ENCODE results near the gene LYPD5.
"Not testable (repeated sequence)": the region's sequence is repeated elsewhere in the genome, so short reads cannot be mapped to it uniquely, and the experiment has no call there.

The LYPD5 gene

DNA sequence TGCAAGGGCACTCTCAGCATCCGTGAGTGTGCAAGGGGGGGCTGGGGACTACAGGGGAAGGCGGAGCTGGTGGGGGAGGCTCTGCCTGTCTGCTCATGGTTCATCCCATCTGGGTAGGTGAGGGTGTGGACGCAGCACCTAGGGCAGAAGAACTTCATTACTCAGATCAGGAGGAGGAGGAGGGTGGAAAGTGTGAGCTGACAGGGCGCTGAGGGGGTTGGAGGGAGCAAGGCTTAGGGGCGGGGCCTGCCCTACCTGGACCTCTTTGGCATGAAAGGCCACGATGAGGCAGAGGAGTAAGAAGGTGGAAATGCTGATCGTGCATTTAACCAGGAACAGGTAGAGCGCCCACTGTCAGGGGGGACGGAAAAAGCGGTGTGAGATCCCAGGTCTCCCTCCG is 26.0 kb downstream of the LYPD5 start:
- DNase-seq: no peak

GRCh38 chr19:43775299-43775890 is 26.9 kb downstream of the LYPD5 start:
- no peak for DNase-seq

DNA sequence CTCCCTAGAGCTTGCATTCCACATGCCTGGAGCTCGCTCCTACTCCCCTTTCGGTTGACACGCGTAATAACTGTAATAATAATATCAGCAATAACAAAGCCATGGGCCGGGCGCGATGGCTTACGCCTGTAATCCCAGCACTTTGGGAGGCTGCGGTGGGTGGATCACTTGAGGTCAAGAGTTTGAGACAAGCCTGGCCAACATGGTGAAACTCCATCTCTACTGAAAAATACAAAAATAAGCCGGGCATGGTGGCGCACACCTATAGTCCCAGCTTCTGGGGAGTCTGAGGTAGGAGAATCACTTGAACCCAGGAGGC is 27.3 kb downstream of the LYPD5 start:
- DNase-seq: not testable (repeated sequence)

GRCh38 chr19:43774103-43774939 is 27.9 kb downstream of the LYPD5 start:
- DNase-seq: no peak

GRCh38 chr19:43773725-43774102 is 28.5 kb downstream of the LYPD5 start:
- DNase-seq: no peak

GRCh38 chr19:43769256-43769655 is 33.0 kb downstream of the LYPD5 start:
- no peak for DNase-seq

- no peak for DNase-seq
Measured at GRCh38 chr19:43768273-43769050, 33.8 kb downstream of the LYPD5 start.

DNA sequence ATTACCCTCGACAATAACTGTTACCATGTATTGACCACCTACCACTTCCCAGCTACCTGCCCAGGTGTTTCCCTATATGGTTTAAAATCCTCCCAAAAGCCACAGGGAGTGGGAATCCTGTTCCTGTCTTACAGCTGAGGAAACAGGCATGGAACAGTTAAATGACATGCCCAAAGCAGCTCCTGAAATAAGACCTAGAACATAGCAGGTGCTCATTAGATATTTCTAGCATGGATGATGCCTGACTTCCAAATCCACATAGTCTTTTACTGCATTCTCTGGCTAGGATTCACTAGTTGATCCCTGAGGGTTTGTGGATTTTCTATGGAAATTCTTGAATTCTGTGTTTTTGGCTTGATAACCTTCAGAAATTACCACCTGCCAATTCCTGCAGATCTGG is 34.4 kb downstream of the LYPD5 start:
- no peak for DNase-seq

GRCh38 chr19:43767316-43767715 is 34.9 kb downstream of the LYPD5 start:
- no peak for DNase-seq

DNA sequence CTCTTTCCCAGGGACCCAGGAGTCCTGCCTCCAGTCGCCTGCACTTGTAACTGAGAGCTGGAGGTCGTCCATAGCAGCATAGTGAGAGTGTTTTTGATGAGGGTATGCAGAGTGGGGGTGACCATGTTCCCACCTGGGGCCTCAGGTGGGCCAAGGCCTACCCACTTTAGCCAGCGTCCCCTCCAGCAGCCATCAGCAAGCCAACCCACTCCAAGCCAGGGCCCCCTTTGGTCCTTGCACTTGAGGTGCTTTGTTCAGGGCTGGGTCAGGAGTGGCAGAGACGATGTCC is 35.5 kb downstream of the LYPD5 start:
- DNase-seq: no peak

DNA sequence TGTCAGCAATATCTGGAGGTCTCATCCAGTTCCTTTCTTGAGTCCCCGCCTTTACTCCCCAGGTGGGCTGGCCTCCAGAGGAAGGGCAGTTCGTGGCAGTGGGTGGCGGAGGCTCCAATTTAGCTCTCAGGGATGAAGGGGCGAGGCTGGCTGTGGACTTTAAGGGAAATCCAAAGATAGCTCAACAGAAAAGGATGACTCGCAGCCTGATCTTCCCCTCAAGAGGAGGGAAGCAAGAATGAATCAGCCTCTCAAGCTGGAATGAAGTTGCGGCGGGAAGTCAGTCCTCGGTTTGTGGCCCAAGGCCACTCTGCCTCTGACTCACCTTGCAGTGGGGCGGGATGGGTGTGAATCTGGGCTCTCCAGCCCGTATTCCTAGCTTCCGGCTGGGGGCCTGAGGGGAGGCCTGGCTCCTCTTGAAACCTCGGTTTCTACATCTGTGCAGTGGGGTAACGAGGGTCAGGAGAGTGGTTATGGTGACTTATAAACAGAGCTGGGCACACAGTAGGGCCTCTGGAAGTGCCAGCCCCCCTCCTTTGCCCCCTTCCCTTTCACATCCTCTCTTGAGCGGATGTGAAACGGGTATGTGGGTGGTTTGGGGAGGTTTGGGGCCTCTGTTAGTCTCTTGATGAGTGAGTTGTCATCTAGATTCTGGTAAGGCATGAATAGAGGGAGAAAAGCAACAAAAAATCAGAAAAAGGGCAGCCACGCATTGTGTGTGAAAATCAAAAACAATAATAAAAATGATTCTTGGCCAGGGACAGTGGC is 37.0 kb downstream of the LYPD5 start:
- DNase-seq: peak; percentile 53

- not testable (repeated sequence) for DNase-seq
Measured at GRCh38 chr19:43764684-43765083, 37.6 kb downstream of the LYPD5 start.

- DNase-seq: no peak
Measured at GRCh38 chr19:43763473-43763939, 38.7 kb downstream of the LYPD5 start.

GRCh38 chr19:43762814-43763213 is 39.4 kb downstream of the LYPD5 start:
- no peak for DNase-seq

DNA sequence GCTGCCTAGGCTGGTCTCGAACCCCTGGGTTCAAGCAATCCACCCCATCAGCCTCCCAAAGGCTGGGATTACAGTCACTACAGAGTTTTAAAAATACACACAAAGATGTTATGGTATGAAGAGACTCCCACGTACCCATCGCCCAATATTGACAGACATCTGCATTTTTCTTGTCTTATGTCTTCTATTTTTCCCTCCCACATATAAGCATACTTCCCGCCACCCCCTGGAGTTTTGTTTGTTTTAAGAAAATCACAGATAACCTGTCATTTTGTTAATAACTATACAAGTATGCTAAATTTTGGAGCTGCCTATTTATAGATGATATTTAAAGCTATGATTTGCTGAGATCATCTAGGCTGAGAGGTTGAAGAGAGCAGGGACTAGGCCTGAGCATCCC is 41.3 kb downstream of the LYPD5 start:
- DNase-seq: no peak

DNA sequence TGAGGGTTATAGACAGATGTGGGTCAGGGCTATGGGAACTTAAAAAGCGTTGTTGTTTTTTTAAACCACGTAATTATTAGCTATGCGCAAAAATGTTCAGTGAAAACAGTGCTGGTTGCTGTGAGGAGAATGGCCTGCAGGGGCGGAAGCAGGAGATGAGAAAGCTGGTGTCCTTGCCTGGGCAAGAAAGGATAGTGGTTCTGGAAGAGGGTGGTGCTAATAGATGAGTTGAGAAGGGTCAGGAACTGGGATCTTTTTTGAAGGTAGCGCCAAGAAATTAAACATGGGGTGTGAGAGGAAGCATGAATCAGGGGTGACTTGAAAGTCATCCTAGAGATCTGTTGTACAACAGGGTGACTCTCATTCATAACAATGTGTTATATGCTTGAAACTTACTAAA is 42.7 kb downstream of the LYPD5 start:
- DNase-seq: no peak

GRCh38 chr19:43755256-43755801 is 46.9 kb downstream of the LYPD5 start:
- DNase-seq: peak; percentile 21

DNA sequence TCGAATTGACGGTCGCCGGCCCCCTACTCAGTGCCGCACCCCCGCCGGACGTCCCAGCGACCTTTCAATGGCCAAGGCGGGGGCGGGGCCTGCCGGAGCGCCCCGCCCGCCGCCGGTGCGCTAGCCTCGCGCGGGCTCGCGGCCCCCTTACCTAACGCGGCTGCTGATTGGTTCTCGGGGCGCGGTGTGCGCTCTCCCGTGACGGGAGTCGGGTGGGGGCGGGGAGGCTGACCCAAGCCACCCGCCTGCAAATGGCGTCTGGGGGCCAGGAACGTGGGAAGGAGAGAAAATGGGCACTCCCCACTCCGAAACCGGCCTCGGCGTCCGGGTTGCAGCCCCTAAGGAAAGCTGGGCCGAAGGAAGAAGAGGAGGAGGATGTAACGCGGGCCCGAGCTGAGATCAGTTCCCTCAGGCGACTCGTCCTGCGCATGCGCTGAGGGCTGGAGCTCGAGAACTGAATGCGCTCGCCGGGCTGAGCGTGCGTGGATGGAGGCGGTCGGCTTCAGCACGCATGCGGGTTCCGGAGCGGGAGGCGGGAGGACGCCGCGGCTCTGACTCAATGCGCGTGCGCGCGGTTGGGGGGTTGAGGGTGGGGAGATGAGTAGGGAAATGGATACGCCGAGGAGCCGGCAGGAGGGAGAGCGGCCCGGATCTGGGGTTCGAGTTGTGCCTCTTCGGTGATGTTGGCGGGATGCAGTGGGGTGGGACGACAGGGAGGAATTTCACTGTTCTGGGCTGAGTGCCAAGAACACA is 47.6 kb downstream of the LYPD5 start, which contains the start of gene SMG9:
Gene SMG9, minus strand, starts transcription at position 460 of the 753 bp plus-strand sequence. CDS start 4,221 bp downstream, outside the sequence.
- peak; percentile 96 for DNase-seq

GRCh38 chr19:43754253-43754502 is 48.1 kb downstream of the LYPD5 start:
- DNase-seq: no peak

- no peak for DNase-seq
Measured at GRCh38 chr19:43752287-43752875, 49.9 kb downstream of the LYPD5 start.

GRCh38 chr19:43751466-43752220 is 50.6 kb downstream of the LYPD5 start:
- no peak for DNase-seq

All from GOT3 (cell line).